ENCODE data around the gene KCTD1. TPM values are rescaled to one million over a fixed set of nuclear protein-coding genes. Genes with fewer than 3 reads are reported as not detected.

KCTD1 gene
- total RNA-seq, 1 experiment from 2014 or later: 4.1 TPM

DNA sequence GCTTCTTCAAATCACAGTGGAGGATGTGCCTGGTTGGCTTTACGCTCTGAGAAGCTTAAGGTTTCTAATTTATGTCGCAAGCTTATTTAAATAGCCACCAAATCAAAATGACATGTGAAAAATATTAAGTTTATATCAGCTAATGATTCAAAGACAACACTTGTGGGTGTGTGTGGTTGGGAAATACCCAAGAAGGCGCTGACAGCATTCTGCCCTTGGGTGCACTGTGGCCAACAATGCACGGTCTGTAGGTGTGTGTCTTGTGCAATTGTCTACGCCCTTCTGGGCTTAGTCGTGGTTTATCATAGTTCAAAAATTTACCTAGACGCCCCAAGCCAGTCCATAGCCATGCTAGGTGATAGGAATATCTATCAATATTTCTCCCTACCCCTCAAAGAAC lies 60.9 kb downstream of the KCTD1 start:
- no peak overlapping the region for H3K27ac ChIP-seq (ENCODE audit: low read depth, low read length, poor library complexity, severe bottlenecking)
- no TSS peak for BruUV-seq (replicated peaks)
- H3K36me3 ChIP-seq (ENCODE audit: insufficient read depth, low read length, poor library complexity, severe bottlenecking): no peaks in the 10 kb centered on the region
- no peaks in the 10 kb centered on the region for H3K27me3 ChIP-seq (replicated peaks; ENCODE audit: insufficient read depth, low read depth, low read length, poor library complexity)
- intact Hi-C loops (cut with micrococcal nuclease; ENCODE audit: unreplicated experiment): no loop called here
- CTCF ChIA-PET: no interaction called here
- H3K4me1 ChIP-seq (ENCODE audit: insufficient read depth, low read length, poor library complexity, severe bottlenecking): peaks cover 2% of the 10 kb centered on the region
- DNase-seq (ENCODE audit: low spot score): no peak
- POLR2A ChIA-PET (ENCODE audit: low non-redundant PET): no interaction called here
- no peak overlapping the region for H3K4me3 ChIP-seq (ENCODE audit: low read depth, low read length, poor library complexity, severe bottlenecking)
- H3K9me3 ChIP-seq (ENCODE audit: low read depth, low read length, poor library complexity, severe bottlenecking): no peaks in the 10 kb centered on the region
- TF ChIP-seq, protein P1, sequence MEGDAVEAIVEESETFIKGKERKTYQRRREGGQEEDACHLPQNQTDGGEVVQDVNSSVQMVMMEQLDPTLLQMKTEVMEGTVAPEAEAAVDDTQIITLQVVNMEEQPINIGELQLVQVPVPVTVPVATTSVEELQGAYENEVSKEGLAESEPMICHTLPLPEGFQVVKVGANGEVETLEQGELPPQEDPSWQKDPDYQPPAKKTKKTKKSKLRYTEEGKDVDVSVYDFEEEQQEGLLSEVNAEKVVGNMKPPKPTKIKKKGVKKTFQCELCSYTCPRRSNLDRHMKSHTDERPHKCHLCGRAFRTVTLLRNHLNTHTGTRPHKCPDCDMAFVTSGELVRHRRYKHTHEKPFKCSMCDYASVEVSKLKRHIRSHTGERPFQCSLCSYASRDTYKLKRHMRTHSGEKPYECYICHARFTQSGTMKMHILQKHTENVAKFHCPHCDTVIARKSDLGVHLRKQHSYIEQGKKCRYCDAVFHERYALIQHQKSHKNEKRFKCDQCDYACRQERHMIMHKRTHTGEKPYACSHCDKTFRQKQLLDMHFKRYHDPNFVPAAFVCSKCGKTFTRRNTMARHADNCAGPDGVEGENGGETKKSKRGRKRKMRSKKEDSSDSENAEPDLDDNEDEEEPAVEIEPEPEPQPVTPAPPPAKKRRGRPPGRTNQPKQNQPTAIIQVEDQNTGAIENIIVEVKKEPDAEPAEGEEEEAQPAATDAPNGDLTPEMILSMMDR (conservative IDR thresholded peaks at IDR 0.05; ENCODE audit: low read depth, low read length): no peak

DNA sequence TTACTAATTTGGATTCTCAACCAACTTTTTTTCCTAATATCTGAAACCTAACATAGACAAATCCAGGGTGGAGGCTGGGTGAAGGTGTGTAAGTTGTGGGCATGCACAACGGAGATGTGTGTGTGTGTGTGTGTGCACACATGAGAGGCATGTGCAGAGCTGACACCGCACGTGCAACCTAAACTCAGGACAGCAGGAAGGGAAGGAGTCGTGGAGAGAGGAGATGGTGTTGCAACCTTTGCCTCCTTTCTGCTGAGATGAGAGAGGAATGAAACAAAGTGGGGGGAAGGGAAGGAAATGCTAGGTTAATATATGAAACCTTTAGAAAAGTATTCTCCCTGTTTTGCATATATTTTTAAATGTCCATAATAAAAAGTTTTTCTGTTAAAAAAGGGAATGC lies 64.7 kb downstream of the KCTD1 start:
- TF ChIP-seq, protein P1 (conservative IDR thresholded peaks at IDR 0.05; ENCODE audit: low read depth, low read length): no peak
- no peak for TF ChIP-seq EZH2 (IDR thresholded peaks at IDR 0.05; ENCODE audit: borderline replicate concordance, low read depth, low read length, poor library complexity, severe bottlenecking)
- Histone ChIP-seq H3K4me1 (ENCODE audit: insufficient read depth, low read length, poor library complexity, severe bottlenecking) (peaks cover 3% of the 10 kb centered on the region), H3K9me3 (ENCODE audit: low read depth, low read length, poor library complexity, severe bottlenecking) (no peaks in the 10 kb centered on the region), H3K36me3 (ENCODE audit: insufficient read depth, low read length, poor library complexity, severe bottlenecking) (no peaks in the 10 kb centered on the region), H3K27me3 (replicated peaks; ENCODE audit: insufficient read depth, low read depth, low read length, poor library complexity) (no peaks in the 10 kb centered on the region), H3K4me3 (ENCODE audit: low read depth, low read length, poor library complexity, severe bottlenecking) (no peak overlapping the region), H3K27ac (ENCODE audit: low read depth, low read length, poor library complexity, severe bottlenecking) (no peak overlapping the region)
- intact Hi-C loops (cut with micrococcal nuclease; ENCODE audit: unreplicated experiment): no loop called here
- DNase-seq (ENCODE audit: low spot score): no peak
- CTCF ChIA-PET: no interaction called here
- BruUV-seq (replicated peaks): no TSS peak
- POLR2A ChIA-PET (ENCODE audit: low non-redundant PET): no interaction called here

DNA sequence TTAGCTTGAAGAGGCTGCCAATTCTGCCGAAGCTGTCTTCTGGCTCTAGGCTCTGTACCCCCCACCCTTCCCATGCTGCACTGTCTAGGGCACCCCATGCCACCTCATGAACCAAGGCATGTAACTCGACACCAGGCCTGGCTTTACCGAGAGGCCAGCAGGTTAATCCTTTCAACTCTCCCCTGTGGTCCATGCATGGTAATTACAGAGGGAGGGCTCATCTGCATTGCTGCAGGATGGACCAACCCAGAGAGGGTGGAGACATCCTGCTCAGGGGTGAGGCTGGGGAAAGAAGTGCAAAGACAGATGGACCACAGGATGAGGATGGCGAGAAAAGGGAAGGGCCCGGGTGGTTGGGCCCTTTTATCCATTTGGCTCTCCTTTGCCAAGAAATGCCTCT lies 65.8 kb downstream of the KCTD1 start:
- Histone ChIP-seq H3K4me3 (ENCODE audit: low read depth, low read length, poor library complexity, severe bottlenecking) (no peak overlapping the region), H3K36me3 (ENCODE audit: insufficient read depth, low read length, poor library complexity, severe bottlenecking) (no peaks in the 10 kb centered on the region), H3K27ac (ENCODE audit: low read depth, low read length, poor library complexity, severe bottlenecking) (no peak overlapping the region), H3K4me1 (ENCODE audit: insufficient read depth, low read length, poor library complexity, severe bottlenecking) (peaks cover 3% of the 10 kb centered on the region), H3K27me3 (replicated peaks; ENCODE audit: insufficient read depth, low read depth, low read length, poor library complexity) (no peaks in the 10 kb centered on the region), H3K9me3 (ENCODE audit: low read depth, low read length, poor library complexity, severe bottlenecking) (no peaks in the 10 kb centered on the region)
- BruUV-seq (replicated peaks): no TSS peak
- intact Hi-C loops (cut with micrococcal nuclease; ENCODE audit: unreplicated experiment): no loop called here
- ChIA-PET POLR2A (ENCODE audit: low non-redundant PET) (no interaction called here), CTCF (no interaction called here)
- DNase-seq (ENCODE audit: low spot score): no peak
- TF ChIP-seq, protein P1 (conservative IDR thresholded peaks at IDR 0.05; ENCODE audit: low read depth, low read length): no peak
- TF ChIP-seq EZH2 (IDR thresholded peaks at IDR 0.05; ENCODE audit: borderline replicate concordance, low read depth, low read length, poor library complexity, severe bottlenecking): no peak
